HCT116 (cell line): Measurements from ENCODE around the gene TARS3. TPM values are rescaled to one million over a fixed set of nuclear protein-coding genes. Genes with fewer than 3 reads are reported as not detected.

Source experiments
- ATAC-seq: fragments of 200-7000 bp; cut with Tn5 transposase; 2 replicates; pipeline ENCODE4 v1.9.1; 2020; ENCODE audit warnings: mild to moderate bottlenecking, moderate library complexity
- BruUV-seq: library from RNA; stranded (reverse); fragments of 400-500 nt; replicated peaks from 2 replicates; lab custom pipeline; 2021; lab: Mats Ljungman, UMichigan
- CTCF ChIA-PET: fragments of 300-600 bp; sonication (Branson Sonifier 250); formaldehyde crosslinking; loops from one replicate; lab custom pipeline; 2021; ENCODE audit warnings: antibody characterized with exemption; lab: Charles Lee
- POLR2A ChIA-PET: fragments of 300-600, 350-600 bp; sonication (Branson Sonifier 250); formaldehyde crosslinking; loops from one replicate; lab custom pipeline; 2021; ENCODE audit warnings: antibody characterized with exemption; lab: Charles Lee
- RAD21 ChIA-PET, 2 experiments: fragments of 300-600 bp; sonication (Branson Sonifier 250); formaldehyde crosslinking; loops; one replicate each; lab custom pipeline; 2023; ENCODE audit warnings: low total read pairs in 2 of 2; ENCODE audit not compliant: uncharacterized antibody in 2 of 2, unreplicated experiment in 2 of 2, low non-redundant PET in 1 of 2; lab: Charles Lee
- DNase-seq: peaks from one replicate; pipeline ENCODE4 v3.0.0-alpha.2; 2010; ENCODE audit warnings: low read depth, low spot score
- H2AFZ ChIP-seq: fragments of 200-600 bp; shearing (Covaris generic), sonication (generic); 2 replicates; pipeline ENCODE4 v1.6.1; 2017; ENCODE audit warnings: low read depth, mixed run types, mixed read lengths, antibody characterized with exemption, low read length; ENCODE audit not compliant: poor library complexity, severe bottlenecking
- H3K27ac ChIP-seq: 2 replicates; pipeline ENCODE4 v1.5.1; 2012; ENCODE audit warnings: low read depth, low read length
- H3K27me3 ChIP-seq: fragments of 200-600 bp; sonication (generic); 2 replicates; pipeline ENCODE4 v1.6.1; 2016; ENCODE audit warnings: mixed run types, low read length, mixed read lengths; ENCODE audit not compliant: insufficient read depth
- H3K36me3 ChIP-seq, 2 experiments: fragments of 200-500 bp in 1 of 2; fragments of 200-600 bp in 1 of 2; sonication (Bioruptor generic) in 1 of 2; sonication (generic) in 1 of 2; 2 replicates each; pipeline versions ENCODE4 v1.5.1 to v1.6.1; 2014 to 2016; ENCODE audit warnings: low read length in 2 of 2, inconsistent platforms in 1 of 2, mixed read lengths in 1 of 2, mixed run types in 1 of 2; ENCODE audit not compliant: insufficient read depth in 2 of 2, control insufficient read depth in 1 of 2
- H3K4me1 ChIP-seq, 2 experiments: fragments of 200-600 bp in 1 of 2; sonication (generic) in 1 of 2; 2 replicates each; pipeline versions ENCODE4 v1.5.1 to v1.6.1; 2012 to 2017; ENCODE audit warnings: low read length in 2 of 2, inconsistent platforms in 1 of 2, mild to moderate bottlenecking in 1 of 2, mixed read lengths in 1 of 2, mixed run types in 1 of 2, moderate library complexity in 1 of 2; ENCODE audit not compliant: insufficient read depth in 2 of 2, control insufficient read depth in 1 of 2
- H3K4me2 ChIP-seq: fragments of 200-600 bp; sonication (generic); 2 replicates; pipeline ENCODE4 v1.6.1; 2017; ENCODE audit warnings: mixed run types, low read length, mixed read lengths
- H3K4me3 ChIP-seq, 2 experiments: fragments of 200-600 bp in 1 of 2; sonication (generic) in 1 of 2; replicated peaks in 1 of 2; 2 replicates each; pipeline ENCODE4 v1.5.1; 2011 to 2016; ENCODE audit warnings: low read length in 2 of 2, control low read depth in 1 of 2, low read depth in 1 of 2, mild to moderate bottlenecking in 1 of 2, mixed read lengths in 1 of 2, mixed run types in 1 of 2
- H3K79me2 ChIP-seq: fragments of 200-600 bp; sonication (generic); 2 replicates; pipeline ENCODE4 v1.6.1; 2017; ENCODE audit warnings: mild to moderate bottlenecking, mixed run types, low read length, moderate library complexity, mixed read lengths; ENCODE audit not compliant: insufficient read depth
- H3K9ac ChIP-seq: fragments of 200-600 bp; sonication (generic); 2 replicates; pipeline ENCODE4 v1.6.1; 2016; ENCODE audit warnings: low read length, mixed read lengths
- H3K9me2 ChIP-seq: fragments of 200-600 bp; sonication (generic), shearing (Covaris generic); 2 replicates; pipeline ENCODE4 v1.6.1; 2017; ENCODE audit warnings: mixed run types, mild to moderate bottlenecking, moderate library complexity; ENCODE audit not compliant: insufficient read depth
- H3K9me3 ChIP-seq, 2 experiments: fragments of 200-500 bp in 1 of 2; fragments of 200-600 bp in 1 of 2; sonication (Bioruptor generic) in 1 of 2; sonication (generic) in 1 of 2; 2 replicates each; pipeline ENCODE4 v1.6.1; 2014 to 2017; ENCODE audit warnings: low read length in 2 of 2, mixed read lengths in 2 of 2, inconsistent platforms in 1 of 2, low read depth in 1 of 2, mild to moderate bottlenecking in 1 of 2, mixed run types in 1 of 2, moderate library complexity in 1 of 2; ENCODE audit not compliant: control insufficient read depth in 1 of 2, insufficient read depth in 1 of 2
- H4K20me1 ChIP-seq: fragments of 200-600 bp; sonication (generic), shearing (Covaris generic); 2 replicates; pipeline ENCODE4 v1.6.1; 2017; ENCODE audit warnings: mixed run types, mild to moderate bottlenecking, moderate library complexity; ENCODE audit not compliant: insufficient read depth
- ATF3 ChIP-seq: IDR thresholded peaks from 2 replicates; pipeline ENCODE4 v1.6.1; 2012
- CBX3 ChIP-seq: IDR thresholded peaks from 2 replicates; pipeline ENCODE4 v1.6.1; 2012; ENCODE audit warnings: low read depth
- CEBPB ChIP-seq: IDR thresholded peaks from 2 replicates; pipeline ENCODE4 v1.6.1; 2012; ENCODE audit warnings: low read depth
- CTCF ChIP-seq, 3 experiments: fragments of 200-600 bp in 1 of 3; sonication (generic) in 1 of 3; IDR thresholded peaks in 2 of 3; conservative IDR thresholded peaks in 1 of 3; 2 replicates each; pipeline ENCODE4 v1.5.1; 2012 to 2017; ENCODE audit warnings: low read depth in 2 of 3, low read length in 2 of 3, antibody characterized with exemption in 1 of 3, borderline replicate concordance in 1 of 3, control low read depth in 1 of 3, mild to moderate bottlenecking in 1 of 3, mixed read lengths in 1 of 3, mixed run types in 1 of 3, moderate library complexity in 1 of 3; ENCODE audit not compliant: insufficient read depth in 1 of 3
- EGR1 ChIP-seq: IDR thresholded peaks from 2 replicates; pipeline ENCODE4 v1.6.1; 2012; ENCODE audit warnings: low read depth
- ELF1 ChIP-seq: IDR thresholded peaks from 2 replicates; pipeline ENCODE4 v1.6.1; 2012; ENCODE audit warnings: low read depth, borderline replicate concordance
- EZH2 ChIP-seq: fragments of 200-600 bp; sonication (generic); IDR thresholded peaks from 2 replicates; pipeline ENCODE4 v1.6.1; 2017; ENCODE audit warnings: antibody characterized with exemption, mixed run types
- EZH2phosphoT487 ChIP-seq: fragments of 200-600 bp; IDR thresholded peaks from 2 replicates; pipeline ENCODE4 v1.6.1; 2018; ENCODE audit warnings: antibody characterized with exemption, borderline replicate concordance
- FOSL1 ChIP-seq: IDR thresholded peaks from 2 replicates; pipeline ENCODE4 v1.6.1; 2012; ENCODE audit warnings: low read depth
- MAX ChIP-seq: IDR thresholded peaks from 2 replicates; pipeline ENCODE4 v1.6.1; 2012
- POLR2A ChIP-seq: IDR thresholded peaks from 2 replicates; pipeline ENCODE4 v1.7.0; 2011; ENCODE audit warnings: borderline replicate concordance; ENCODE audit not compliant: insufficient read depth, insufficient read length; ENCODE audit errors: extremely low read depth
- REST ChIP-seq: IDR thresholded peaks from 2 replicates; pipeline ENCODE4 v1.6.1; 2012; ENCODE audit warnings: low read depth
- SIN3A ChIP-seq: IDR thresholded peaks from 2 replicates; pipeline ENCODE4 v1.6.1; 2012; ENCODE audit warnings: low read depth
- SRF ChIP-seq: IDR thresholded peaks from 2 replicates; pipeline ENCODE4 v1.6.1; 2012; ENCODE audit warnings: low read depth
- YY1 ChIP-seq: IDR thresholded peaks from 2 replicates; pipeline ENCODE4 v1.6.1; 2011; ENCODE audit warnings: low read length, low read depth, moderate library complexity, mild to moderate bottlenecking; ENCODE audit not compliant: insufficient replicate concordance; ENCODE audit errors: extremely low read depth
- ZBTB33 ChIP-seq: IDR thresholded peaks from 2 replicates; pipeline ENCODE4 v1.6.1; 2011; ENCODE audit warnings: mild to moderate bottlenecking, low read length, moderate library complexity; ENCODE audit not compliant: insufficient replicate concordance; ENCODE audit errors: extremely low read depth
- ZFX ChIP-seq: fragments of 450-650 bp; IDR thresholded peaks from 2 replicates; pipeline ENCODE4 v1.6.1; 2017
- ZNF274 ChIP-seq: fragments of 200-500 bp; sonication (Bioruptor generic); IDR thresholded peaks from 2 replicates; pipeline ENCODE4 v1.6.1; 2014; ENCODE audit warnings: mild to moderate bottlenecking, low read depth, low read length, inconsistent platforms
- intact Hi-C: fragments of 100-400 bp; cut with micrococcal nuclease; formaldehyde crosslinking; loops from 2 replicates; pipeline ENCODE4 v1.10.0; 2022
- total RNA-seq: library from RNA; stranded (reverse); gene quantifications from one replicate; pipeline ENCODE4 v1.2.1, GENCODE V29; 2021; ENCODE audit not compliant: unreplicated experiment

TARS3 gene
- total RNA-seq, 1 experiment from 2014 or later = 11.1 TPM

GRCh38 chr15:101731746-101732145 is 7.5 kb upstream of the TARS3 start:
- ChIA-PET POLR2A (no interaction called here), CTCF (no interaction called here), RAD21 (no interaction called here)
- H3K27me3 ChIP-seq = no peaks in the 10 kb centered on the region
- no peak overlapping the region for H3K9ac ChIP-seq
- no peaks in the 10 kb centered on the region for H3K9me2 ChIP-seq
- no peak for TF ChIP-seq ZNF274
- no peak for TF ChIP-seq YY1
- TF ChIP-seq CEBPB = no peak
- TF ChIP-seq EZH2 = no peak
- no peak for TF ChIP-seq SIN3A
- TF ChIP-seq POLR2A = no peak
- no peak for TF ChIP-seq ATF3
- TF ChIP-seq EGR1 = no peak
- TF ChIP-seq ZFX = no peak
- TF ChIP-seq CBX3 = no peak
- TF ChIP-seq SRF = no peak
- no peak for TF ChIP-seq FOSL1
- no peak for TF ChIP-seq CTCF (IDR thresholded peaks at IDR 0.05 in 2 of 3, conservative IDR thresholded peaks at IDR 0.05 in 1 of 3; ENCODE audit: borderline replicate concordance in 1 of 3, insufficient read depth in 1 of 3, low read depth in 2 of 3, low read length in 2 of 3)
- no peak for TF ChIP-seq REST
- no peak for TF ChIP-seq EZH2phosphoT487
- no peak for TF ChIP-seq MAX
- no peak for TF ChIP-seq ZBTB33
- no peak for TF ChIP-seq ELF1
- H3K4me3 ChIP-seq = no peak overlapping the region
- intact Hi-C loops = no loop called here
- no peaks in the 10 kb centered on the region for H3K36me3 ChIP-seq
- no peaks in the 10 kb centered on the region for H4K20me1 ChIP-seq
- no peak overlapping the region for H3K4me2 ChIP-seq
- ATAC-seq (no peak), DNase-seq (no peak)
- no peaks in the 10 kb centered on the region for H3K9me3 ChIP-seq
- H3K79me2 ChIP-seq = no peaks in the 10 kb centered on the region
- no TSS peak for BruUV-seq
- H2AFZ ChIP-seq = no peak overlapping the region
- H3K27ac ChIP-seq = no peak overlapping the region
- H3K4me1 ChIP-seq = no peaks in the 10 kb centered on the region
